Measurements from ENCODE around the gene CASTOR1.

Gene CASTOR1

GRCh38 chr22:30308518-30309230 is 19.4 kb upstream of the CASTOR1 start:
- ChIA-PET POLR2A (interaction anchor here (0.8 to 1.7 kb wide), 2 partner anchors 18 to 48 kb away, joined by 3 to 6 read pairs; partner anchors contain the start of genes CCDC157, SF3A1 and TBC1D10A), CTCF (interaction anchor here (1.5 to 2.1 kb wide), 2 partner anchors 20 to 21 kb away, joined by 3 to 7 read pairs; partner anchors contain the start of gene CASTOR1)
- Histone ChIP-seq H3K27ac (ENCODE audit: extremely low read depth, low read depth, low read length) (no peak overlapping the region), H3K9me3 (ENCODE audit: control insufficient read depth, insufficient read depth, low read depth, low read length) (no peaks in the 10 kb centered on the region), H3K4me3 (ENCODE audit: low read depth, low read length) (no peak overlapping the region), H3K36me3 (ENCODE audit: control insufficient read depth in 2 of 2, insufficient read depth in 1 of 2, low read length in 2 of 2) (peaks cover 0 to 11% of the 10 kb centered on the region in 2 experiments; a peak in 1 of 3 replicates), H3K4me1 (ENCODE audit: control insufficient read depth, insufficient read depth, low read length) (no peaks in the 10 kb centered on the region)
- TF ChIP-seq PRDM1 (tag by site-specific recombination; IDR thresholded peaks at IDR 0.05) (peak; percentile 62; the same call in 1 of the 2 replicates), ATF2 (tag by site-specific recombination; IDR thresholded peaks at IDR 0.05; ENCODE audit: low read depth) (peak; percentile 72), KLF10 (tag by site-specific recombination; IDR thresholded peaks at IDR 0.05) (0 out of 2 replicates have a peak, but pooled peaks have one; percentile 22), ZNF248 (tag by site-specific recombination; IDR thresholded peaks at IDR 0.05) (no peak), ZNF629 (tag by site-specific recombination; IDR thresholded peaks at IDR 0.05) (peak; percentile 75), ZNF473 (tag by site-specific recombination; IDR thresholded peaks at IDR 0.05) (no peak), SCRT2 (tag by site-specific recombination; IDR thresholded peaks at IDR 0.05) (peak; percentile 79; the same call in 1 of the 2 replicates), ZNF561 (tag by site-specific recombination; IDR thresholded peaks at IDR 0.05; ENCODE audit: borderline replicate concordance) (no peak), ZNF37A (tag by site-specific recombination; IDR thresholded peaks at IDR 0.05) (no peak), GLIS2 (tag by site-specific recombination; IDR thresholded peaks at IDR 0.05) (no peak), AEBP2 (tag by site-specific recombination; IDR thresholded peaks at IDR 0.05; ENCODE audit: borderline replicate concordance) (no peak), ZNF777 (tag by site-specific recombination; IDR thresholded peaks at IDR 0.05; ENCODE audit: borderline replicate concordance) (no peak), ZNF350 (tag by site-specific recombination; IDR thresholded peaks at IDR 0.05) (no peak), ZNF335 (tag by site-specific recombination; conservative IDR thresholded peaks at IDR 0.05) (peak; percentile 41)
- TF ChIP-seq, protein P1, sequence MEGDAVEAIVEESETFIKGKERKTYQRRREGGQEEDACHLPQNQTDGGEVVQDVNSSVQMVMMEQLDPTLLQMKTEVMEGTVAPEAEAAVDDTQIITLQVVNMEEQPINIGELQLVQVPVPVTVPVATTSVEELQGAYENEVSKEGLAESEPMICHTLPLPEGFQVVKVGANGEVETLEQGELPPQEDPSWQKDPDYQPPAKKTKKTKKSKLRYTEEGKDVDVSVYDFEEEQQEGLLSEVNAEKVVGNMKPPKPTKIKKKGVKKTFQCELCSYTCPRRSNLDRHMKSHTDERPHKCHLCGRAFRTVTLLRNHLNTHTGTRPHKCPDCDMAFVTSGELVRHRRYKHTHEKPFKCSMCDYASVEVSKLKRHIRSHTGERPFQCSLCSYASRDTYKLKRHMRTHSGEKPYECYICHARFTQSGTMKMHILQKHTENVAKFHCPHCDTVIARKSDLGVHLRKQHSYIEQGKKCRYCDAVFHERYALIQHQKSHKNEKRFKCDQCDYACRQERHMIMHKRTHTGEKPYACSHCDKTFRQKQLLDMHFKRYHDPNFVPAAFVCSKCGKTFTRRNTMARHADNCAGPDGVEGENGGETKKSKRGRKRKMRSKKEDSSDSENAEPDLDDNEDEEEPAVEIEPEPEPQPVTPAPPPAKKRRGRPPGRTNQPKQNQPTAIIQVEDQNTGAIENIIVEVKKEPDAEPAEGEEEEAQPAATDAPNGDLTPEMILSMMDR (tag by site-specific recombination; IDR thresholded peaks at IDR 0.05): no peak

GRCh38 chr22:30308093-30308492 is 18.8 kb upstream of the CASTOR1 start:
- ChIA-PET CTCF (interaction anchor here (0.7 to 2.1 kb wide), 3 partner anchors 19 to 692 kb away, joined by 3 to 7 read pairs (median 3); partner anchors contain the start of gene CASTOR1), POLR2A (interaction anchor here (0.8 to 1.7 kb wide), 2 partner anchors 19 to 49 kb away, joined by 3 to 6 read pairs; partner anchors contain the start of genes CCDC157, SF3A1 and TBC1D10A)
- Histone ChIP-seq H3K9me3 (ENCODE audit: control insufficient read depth, insufficient read depth, low read depth, low read length) (no peaks in the 10 kb centered on the region), H3K36me3 (ENCODE audit: control insufficient read depth in 2 of 2, insufficient read depth in 1 of 2, low read length in 2 of 2) (peaks cover 0 to 17% of the 10 kb centered on the region in 2 experiments; a peak in 1 of 3 replicates), H3K4me1 (ENCODE audit: control insufficient read depth, insufficient read depth, low read length) (no peaks in the 10 kb centered on the region), H3K27ac (ENCODE audit: extremely low read depth, low read depth, low read length) (no peak overlapping the region), H3K4me3 (ENCODE audit: low read depth, low read length) (no peak overlapping the region)
- TF ChIP-seq ZBTB48 (tag by site-specific recombination; IDR thresholded peaks at IDR 0.05) (no peak), ZNF335 (tag by site-specific recombination; conservative IDR thresholded peaks at IDR 0.05) (peak; percentile 62), ZNF366 (tag by site-specific recombination; conservative IDR thresholded peaks at IDR 0.05) (no peak), ZSCAN30 (tag by site-specific recombination; IDR thresholded peaks at IDR 0.05) (peak; percentile 43; the same call in 1 of the 2 replicates)
- TF ChIP-seq, protein P2, sequence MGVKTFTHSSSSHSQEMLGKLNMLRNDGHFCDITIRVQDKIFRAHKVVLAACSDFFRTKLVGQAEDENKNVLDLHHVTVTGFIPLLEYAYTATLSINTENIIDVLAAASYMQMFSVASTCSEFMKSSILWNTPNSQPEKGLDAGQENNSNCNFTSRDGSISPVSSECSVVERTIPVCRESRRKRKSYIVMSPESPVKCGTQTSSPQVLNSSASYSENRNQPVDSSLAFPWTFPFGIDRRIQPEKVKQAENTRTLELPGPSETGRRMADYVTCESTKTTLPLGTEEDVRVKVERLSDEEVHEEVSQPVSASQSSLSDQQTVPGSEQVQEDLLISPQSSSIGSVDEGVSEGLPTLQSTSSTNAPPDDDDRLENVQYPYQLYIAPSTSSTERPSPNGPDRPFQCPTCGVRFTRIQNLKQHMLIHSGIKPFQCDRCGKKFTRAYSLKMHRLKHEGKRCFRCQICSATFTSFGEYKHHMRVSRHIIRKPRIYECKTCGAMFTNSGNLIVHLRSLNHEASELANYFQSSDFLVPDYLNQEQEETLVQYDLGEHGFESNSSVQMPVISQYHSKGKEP (tag by site-specific recombination; IDR thresholded peaks at IDR 0.05): peak; percentile 97
- TF ChIP-seq, protein P3, sequence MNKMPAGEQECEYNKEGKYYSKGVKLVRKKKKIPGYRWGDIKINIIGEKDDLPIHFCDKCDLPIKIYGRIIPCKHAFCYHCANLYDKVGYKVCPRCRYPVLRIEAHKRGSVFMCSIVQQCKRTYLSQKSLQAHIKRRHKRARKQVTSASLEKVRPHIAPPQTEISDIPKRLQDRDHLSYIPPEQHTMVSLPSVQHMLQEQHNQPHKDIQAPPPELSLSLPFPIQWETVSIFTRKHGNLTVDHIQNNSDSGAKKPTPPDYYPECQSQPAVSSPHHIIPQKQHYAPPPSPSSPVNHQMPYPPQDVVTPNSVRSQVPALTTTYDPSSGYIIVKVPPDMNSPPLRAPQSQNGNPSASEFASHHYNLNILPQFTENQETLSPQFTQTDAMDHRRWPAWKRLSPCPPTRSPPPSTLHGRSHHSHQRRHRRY (tag by site-specific recombination; IDR thresholded peaks at IDR 0.05): no peak
